ENCODE data around the gene NDUFA7. TPM values are rescaled to one million over a fixed set of nuclear protein-coding genes. Genes with fewer than 3 reads are reported as not detected.
"Not testable (repeated sequence)": the region's sequence is repeated elsewhere in the genome, so short reads cannot be mapped to it uniquely, and the experiment has no call there.

The NDUFA7 gene
- total RNA-seq, 2 donors from 2014 or later = 81.0 to 82.0 TPM

DNA sequence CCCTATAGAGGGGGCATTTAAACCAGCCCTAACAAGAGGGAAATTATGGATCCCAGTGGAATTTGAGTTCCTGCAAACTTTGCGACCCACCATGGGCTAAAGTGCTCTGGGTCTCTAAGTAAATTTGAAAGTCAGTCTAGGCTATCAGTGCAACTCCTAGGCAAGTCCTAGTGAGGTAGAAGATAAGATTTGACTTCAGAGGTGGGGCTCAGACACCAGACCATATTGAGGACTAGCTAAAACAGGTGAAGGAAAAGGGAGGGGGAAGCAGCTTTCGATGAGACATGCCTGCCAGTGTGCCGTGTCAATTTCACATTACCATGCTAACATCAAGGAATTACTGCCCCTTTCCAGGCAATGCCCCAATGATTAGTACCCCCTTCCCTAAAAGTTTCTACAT is 51.5 kb downstream of the NDUFA7 start:
- no peak overlapping the region for H3K4me3 ChIP-seq

DNA sequence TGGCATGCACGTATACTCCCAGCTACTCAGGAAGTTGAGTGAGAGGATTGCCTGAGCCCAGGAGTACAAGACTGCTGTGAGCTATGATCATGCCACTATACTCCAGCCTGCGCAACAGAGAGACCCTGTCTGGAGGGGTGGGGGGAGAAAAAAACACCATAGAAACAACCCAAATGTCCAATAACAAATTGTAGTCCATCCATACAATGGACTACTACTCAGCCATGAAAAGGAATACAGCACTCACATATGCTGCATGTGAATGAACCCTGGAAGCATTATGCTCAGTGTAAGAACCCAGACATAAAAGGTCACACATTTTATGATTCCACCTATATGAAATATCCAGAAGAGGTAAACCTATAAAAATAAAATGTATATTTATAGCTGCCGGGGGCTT is 55.3 kb downstream of the NDUFA7 start:
- no peak for DNase-seq (ENCODE audit: low spot score)
- peaks cover 0 to 10% of the 10 kb centered on the region in 2 donors for H3K4me1 ChIP-seq
- no peaks in the 10 kb centered on the region for H3K36me3 ChIP-seq
- no peak overlapping the region for H3K4me3 ChIP-seq
- no peaks in the 10 kb centered on the region for H3K9me3 ChIP-seq
- no peaks in the 10 kb centered on the region for H3K27me3 ChIP-seq
- no peak overlapping the region for H3K27ac ChIP-seq
- TF ChIP-seq, protein P1, sequence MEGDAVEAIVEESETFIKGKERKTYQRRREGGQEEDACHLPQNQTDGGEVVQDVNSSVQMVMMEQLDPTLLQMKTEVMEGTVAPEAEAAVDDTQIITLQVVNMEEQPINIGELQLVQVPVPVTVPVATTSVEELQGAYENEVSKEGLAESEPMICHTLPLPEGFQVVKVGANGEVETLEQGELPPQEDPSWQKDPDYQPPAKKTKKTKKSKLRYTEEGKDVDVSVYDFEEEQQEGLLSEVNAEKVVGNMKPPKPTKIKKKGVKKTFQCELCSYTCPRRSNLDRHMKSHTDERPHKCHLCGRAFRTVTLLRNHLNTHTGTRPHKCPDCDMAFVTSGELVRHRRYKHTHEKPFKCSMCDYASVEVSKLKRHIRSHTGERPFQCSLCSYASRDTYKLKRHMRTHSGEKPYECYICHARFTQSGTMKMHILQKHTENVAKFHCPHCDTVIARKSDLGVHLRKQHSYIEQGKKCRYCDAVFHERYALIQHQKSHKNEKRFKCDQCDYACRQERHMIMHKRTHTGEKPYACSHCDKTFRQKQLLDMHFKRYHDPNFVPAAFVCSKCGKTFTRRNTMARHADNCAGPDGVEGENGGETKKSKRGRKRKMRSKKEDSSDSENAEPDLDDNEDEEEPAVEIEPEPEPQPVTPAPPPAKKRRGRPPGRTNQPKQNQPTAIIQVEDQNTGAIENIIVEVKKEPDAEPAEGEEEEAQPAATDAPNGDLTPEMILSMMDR (IDR thresholded peaks at IDR 0.05) = no peak

More for the DNA sequence above, 51.5 kb downstream of the NDUFA7 start:
- Histone ChIP-seq H3K4me1 (peaks cover 0 to 10% of the 10 kb centered on the region in 2 donors), H3K36me3 (no peaks in the 10 kb centered on the region), H3K27ac (no peak overlapping the region), H3K27me3 (no peaks in the 10 kb centered on the region), H3K9me3 (no peaks in the 10 kb centered on the region)
- peak; percentile 11 for DNase-seq (ENCODE audit: low spot score)
- TF ChIP-seq, protein P1 (IDR thresholded peaks at IDR 0.05) = no peak

DNA sequence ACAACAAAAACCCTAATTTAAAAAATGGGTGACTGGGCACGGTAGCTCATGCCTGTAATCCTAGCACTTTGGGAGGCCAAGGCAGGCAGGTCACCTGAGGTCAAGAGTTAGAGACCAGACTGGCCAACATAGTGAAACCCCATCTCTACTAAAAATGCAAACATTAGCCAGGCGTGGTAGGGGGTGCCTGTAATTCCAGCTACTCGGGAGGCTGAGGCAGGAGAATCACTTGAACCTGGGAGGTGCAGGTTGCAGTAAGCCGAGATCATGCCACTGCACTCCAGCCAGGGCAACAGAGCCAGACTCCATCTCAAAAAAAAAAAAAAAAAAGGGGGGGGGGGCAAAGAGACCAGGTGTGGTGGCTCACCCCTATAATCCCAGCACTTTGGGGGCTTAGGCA is 56.9 kb downstream of the NDUFA7 start:
- not testable (repeated sequence) for H3K27me3 ChIP-seq; H3K4me3 ChIP-seq; H3K36me3 ChIP-seq; DNase-seq (ENCODE audit: low spot score); H3K27ac ChIP-seq; H3K4me1 ChIP-seq; H3K9me3 ChIP-seq

DNA sequence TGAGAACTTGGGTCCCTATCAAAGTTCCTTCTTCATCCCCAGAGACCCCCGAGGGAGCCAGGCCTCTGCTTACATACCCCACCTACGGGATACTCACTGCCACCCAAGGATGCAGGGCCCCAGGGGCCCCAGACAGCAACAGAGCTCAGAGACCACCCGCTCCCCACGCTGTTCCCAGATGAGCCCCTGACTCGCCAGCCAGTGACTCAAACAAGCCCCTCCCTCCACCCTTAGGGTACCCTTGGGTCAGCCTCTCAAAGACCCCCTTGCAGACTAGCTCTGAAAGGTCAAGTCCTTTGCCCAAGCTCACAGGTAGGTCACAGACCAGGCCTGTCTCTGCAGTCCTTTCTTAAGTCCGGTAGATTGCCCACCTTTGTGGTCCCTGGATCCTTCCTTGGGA is 58.7 kb downstream of the NDUFA7 start:
- no peaks in the 10 kb centered on the region for H3K27me3 ChIP-seq
- TF ChIP-seq, protein P1 (IDR thresholded peaks at IDR 0.05) = no peak
- DNase-seq (ENCODE audit: low spot score) = no peak
- no peaks in the 10 kb centered on the region for H3K9me3 ChIP-seq
- no peaks in the 10 kb centered on the region for H3K4me1 ChIP-seq
- H3K4me3 ChIP-seq = no peak overlapping the region
- no peak overlapping the region for H3K27ac ChIP-seq
- H3K36me3 ChIP-seq = peaks cover 7% of the 10 kb centered on the region

DNA sequence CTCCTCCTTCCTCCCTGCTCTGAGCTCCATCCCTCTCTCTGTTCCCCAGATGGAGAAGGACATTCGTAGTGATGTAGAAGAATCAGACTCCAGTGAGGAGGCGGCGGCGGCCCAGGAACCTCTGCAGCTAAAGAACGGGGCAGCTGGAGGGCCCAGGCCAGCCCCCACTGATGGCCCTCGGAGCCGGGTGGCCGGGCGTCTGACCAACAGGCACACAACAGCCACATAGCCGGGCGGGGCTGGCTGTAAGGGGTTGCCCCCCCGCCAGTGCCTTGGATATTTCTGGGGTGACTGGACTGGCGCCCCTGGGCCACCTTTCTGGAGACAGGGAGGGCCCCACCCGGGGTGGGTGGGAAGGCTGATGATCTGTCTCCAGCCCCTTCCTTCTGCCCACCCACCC is 59.3 kb downstream of the NDUFA7 start:
- no peaks in the 10 kb centered on the region for H3K9me3 ChIP-seq
- no peak overlapping the region for H3K27ac ChIP-seq
- no peak for DNase-seq (ENCODE audit: low spot score)
- H3K4me3 ChIP-seq = no peak overlapping the region
- TF ChIP-seq, protein P1 (IDR thresholded peaks at IDR 0.05) = no peak
- no peaks in the 10 kb centered on the region for H3K27me3 ChIP-seq
- no peaks in the 10 kb centered on the region for H3K4me1 ChIP-seq
- H3K36me3 ChIP-seq = peaks cover 12% of the 10 kb centered on the region

DNA sequence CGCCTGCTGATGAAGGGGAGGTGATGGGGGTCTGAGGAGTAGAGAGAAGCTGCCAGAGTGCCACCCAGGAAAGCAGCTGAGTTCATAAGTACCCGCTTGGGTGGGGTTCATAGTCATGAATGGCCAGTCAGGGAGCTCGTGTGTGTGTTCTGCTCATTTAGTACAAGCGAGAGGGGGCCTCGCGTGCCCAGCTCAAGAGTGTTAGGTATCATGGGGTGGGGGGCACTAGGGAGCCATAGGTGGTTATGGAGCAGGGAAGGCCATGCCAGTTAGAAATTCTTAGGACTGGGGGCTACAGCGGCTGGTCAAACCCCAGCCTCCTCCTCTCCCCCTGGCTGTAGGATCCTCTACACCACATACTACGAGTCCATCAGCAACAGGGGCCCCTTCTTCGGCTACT is 59.8 kb downstream of the NDUFA7 start:
- Histone ChIP-seq H3K36me3 (peaks cover 18% of the 10 kb centered on the region), H3K27me3 (no peaks in the 10 kb centered on the region), H3K4me1 (no peaks in the 10 kb centered on the region), H3K27ac (no peak overlapping the region), H3K4me3 (no peak overlapping the region), H3K9me3 (no peaks in the 10 kb centered on the region)
- TF ChIP-seq, protein P1 (IDR thresholded peaks at IDR 0.05) = no peak
- no peak for DNase-seq (ENCODE audit: low spot score)

Other genes starting within 250 kb of the NDUFA7 start
- not detected for gene FBN3, start 171.8 kb downstream of the NDUFA7 start, total RNA-seq
- 10 to 100 TPM; 19.4 to 20.5 TPM for gene CERS4, start 112.0 kb downstream of the NDUFA7 start, total RNA-seq
- gene CD320, start 13.0 kb downstream of the NDUFA7 start, total RNA-seq = 10 to 100 TPM; 48.8 to 51.0 TPM
- 100 to 1,000 TPM; 158 to 402 TPM for gene RPS28, start 121 bp upstream of the NDUFA7 start, total RNA-seq
- 10 to 100 TPM; 12.8 to 18.4 TPM for gene KANK3, start 21.9 kb upstream of the NDUFA7 start, total RNA-seq
- gene ANGPTL4, start 42.8 kb upstream of the NDUFA7 start, total RNA-seq = 10 to 100 TPM; 32.6 to 69.1 TPM
- gene RAB11B, start 69.0 kb upstream of the NDUFA7 start, total RNA-seq = 10 to 100 TPM; 51.0 to 66.0 TPM
- gene MARCHF2, start 91.9 kb upstream of the NDUFA7 start, total RNA-seq = 100 to 1,000 TPM; 222 to 270 TPM
- gene HNRNPM, start 123.6 kb upstream of the NDUFA7 start, total RNA-seq = 10 to 100 TPM; 51.0 to 76.5 TPM
- gene PRAM1, start 181.3 kb upstream of the NDUFA7 start, total RNA-seq = under 1 TPM; 0.19 to 0.79 TPM
- gene ZNF414, start 192.8 kb upstream of the NDUFA7 start, total RNA-seq = 10 to 100 TPM in 1 of 2 donors, 1 to 10 TPM in 1; 8.2 to 13.5 TPM